Measurements from ENCODE around the gene C1orf105. TPM values are rescaled to one million over a fixed set of nuclear protein-coding genes. Genes with fewer than 3 reads are reported as not detected.

Gene C1orf105
- total and polyA plus RNA-seq, 4 donors = 0.16 TPM; not detected in 3

GRCh38 chr1:172425339-172425738 is 4.9 kb downstream of the C1orf105 start:
- WGBS = 95% methylated on average over 3 of the region's 3 CpGs
- H3K4me1 ChIP-seq (ENCODE audit: control insufficient read depth in 4 of 4, insufficient read depth in 4 of 4, low read length in 3 of 4) = no peaks in the 10 kb centered on the region
- H3K36me3 ChIP-seq (ENCODE audit: control insufficient read depth in 4 of 4, insufficient read depth in 3 of 4, low read depth in 1 of 4, low read length in 3 of 4) = no peaks in the 10 kb centered on the region
- H3K27me3 ChIP-seq (ENCODE audit: control insufficient read depth in 4 of 4, insufficient read depth in 4 of 4, low read length in 3 of 4) = no peaks in the 10 kb centered on the region
- no peak overlapping the region for H3K4me3 ChIP-seq (ENCODE audit: low read depth in 1 of 3, low read length in 3 of 3)
- no peak overlapping the region for H3K9ac ChIP-seq (ENCODE audit: low read depth in 1 of 2, low read length in 2 of 2)
- no peak for DNase-seq (ENCODE audit: low spot score)
- no peak overlapping the region for H3K27ac ChIP-seq (ENCODE audit: low read depth in 1 of 2, low read length in 2 of 2)
- H3K9me3 ChIP-seq (ENCODE audit: control insufficient read depth in 4 of 4, low read length in 3 of 4) = no peaks in the 10 kb centered on the region
- TF ChIP-seq REST (IDR thresholded peaks at IDR 0.05) (no peak), ZBTB33 (IDR thresholded peaks at IDR 0.05) (no peak), JUND (IDR thresholded peaks at IDR 0.05) (no peak), FOXA1 (IDR thresholded peaks at IDR 0.05) (no peak)

GRCh38 chr1:172427191-172427590 is 6.7 kb downstream of the C1orf105 start:
- H3K36me3 ChIP-seq (ENCODE audit: control insufficient read depth in 4 of 4, insufficient read depth in 3 of 4, low read depth in 1 of 4, low read length in 3 of 4) = no peaks in the 10 kb centered on the region
- no peak overlapping the region for H3K9ac ChIP-seq (ENCODE audit: low read depth in 1 of 2, low read length in 2 of 2)
- H3K27me3 ChIP-seq (ENCODE audit: control insufficient read depth in 4 of 4, insufficient read depth in 4 of 4, low read length in 3 of 4) = no peaks in the 10 kb centered on the region
- WGBS = 98% methylated on average over 2 of the region's 2 CpGs
- no peaks in the 10 kb centered on the region for H3K9me3 ChIP-seq (ENCODE audit: control insufficient read depth in 4 of 4, low read length in 3 of 4)
- no peak overlapping the region for H3K4me3 ChIP-seq (ENCODE audit: low read depth in 1 of 3, low read length in 3 of 3)
- TF ChIP-seq YY1 (IDR thresholded peaks at IDR 0.05) (no peak), EGR1 (IDR thresholded peaks at IDR 0.05; ENCODE audit: low read depth in 2 of 2) (no peak), TAF1 (conservative IDR thresholded peaks at IDR 0.05) (no peak), RXRA (IDR thresholded peaks at IDR 0.05) (no peak)
- no peaks in the 10 kb centered on the region for H3K4me1 ChIP-seq (ENCODE audit: control insufficient read depth in 4 of 4, insufficient read depth in 4 of 4, low read length in 3 of 4)
- H3K27ac ChIP-seq (ENCODE audit: low read depth in 1 of 2, low read length in 2 of 2) = no peak overlapping the region
- no peak for DNase-seq (ENCODE audit: low spot score)

- H3K9me3 ChIP-seq (ENCODE audit: control insufficient read depth in 4 of 4, low read length in 3 of 4) = no peaks in the 10 kb centered on the region
- no peak overlapping the region for H3K9ac ChIP-seq (ENCODE audit: low read depth in 1 of 2, low read length in 2 of 2)
- 90% methylated on average over 1 of the region's 1 CpG for WGBS
- H3K4me3 ChIP-seq (ENCODE audit: low read depth in 1 of 3, low read length in 3 of 3) = no peak overlapping the region
- H3K4me1 ChIP-seq (ENCODE audit: control insufficient read depth in 4 of 4, insufficient read depth in 4 of 4, low read length in 3 of 4) = no peaks in the 10 kb centered on the region
- H3K36me3 ChIP-seq (ENCODE audit: control insufficient read depth in 4 of 4, insufficient read depth in 3 of 4, low read depth in 1 of 4, low read length in 3 of 4) = no peaks in the 10 kb centered on the region
- no peaks in the 10 kb centered on the region for H3K27me3 ChIP-seq (ENCODE audit: control insufficient read depth in 4 of 4, insufficient read depth in 4 of 4, low read length in 3 of 4)
- TF ChIP-seq CTCF (IDR thresholded peaks at IDR 0.05; ENCODE audit: low read depth, low read length, missing input control) = peak; percentile 60
- no peak for TF ChIP-seq TAF1 (conservative IDR thresholded peaks at IDR 0.05)
- TF ChIP-seq NR2F2 (IDR thresholded peaks at IDR 0.05) = no peak
- TF ChIP-seq RAD21 (IDR thresholded peaks at IDR 0.05) = peak; percentile 90
- no peak for TF ChIP-seq ZBTB33 (IDR thresholded peaks at IDR 0.05)
- TF ChIP-seq GABPA (IDR thresholded peaks at IDR 0.05 in 1 of 2, conservative IDR thresholded peaks at IDR 0.05 in 1 of 2) = no peak
- TF ChIP-seq HNF4G (IDR thresholded peaks at IDR 0.05) = no peak
- H3K27ac ChIP-seq (ENCODE audit: low read depth in 1 of 2, low read length in 2 of 2) = no peak overlapping the region
- DNase-seq (ENCODE audit: low spot score) = no peak
These were observed 9.0 kb downstream of the C1orf105 start for GRCh38 chr1:172429331-172430127.
